Endothelial cell of umbilical vein (primary cell): ENCODE data around the gene CNNM3.

Source experiments
- POLR2AphosphoS5 ChIP-seq: IDR thresholded peaks from 2 replicates; pipeline ENCODE4 v1.6.1; 2012; ENCODE audit warnings: low read depth, mild to moderate bottlenecking, control low read depth, low read length, moderate library complexity; ENCODE audit not compliant: insufficient read depth
- TF ChIP-seq, protein P1 (sequence below), 2 donors: IDR thresholded peaks; 1 replicate in 1 of 2; 2 replicates in 1 of 2; pipeline ENCODE4 v1.5.1; 2011; ENCODE audit warnings: low read length in 2 of 2, mild to moderate bottlenecking in 2 of 2, moderate library complexity in 2 of 2, control low read depth in 1 of 2, inconsistent platforms in 1 of 2, low read depth in 1 of 2; ENCODE audit not compliant: insufficient read depth in 1 of 2; ENCODE audit errors: extremely low read depth in 1 of 2

DNA sequence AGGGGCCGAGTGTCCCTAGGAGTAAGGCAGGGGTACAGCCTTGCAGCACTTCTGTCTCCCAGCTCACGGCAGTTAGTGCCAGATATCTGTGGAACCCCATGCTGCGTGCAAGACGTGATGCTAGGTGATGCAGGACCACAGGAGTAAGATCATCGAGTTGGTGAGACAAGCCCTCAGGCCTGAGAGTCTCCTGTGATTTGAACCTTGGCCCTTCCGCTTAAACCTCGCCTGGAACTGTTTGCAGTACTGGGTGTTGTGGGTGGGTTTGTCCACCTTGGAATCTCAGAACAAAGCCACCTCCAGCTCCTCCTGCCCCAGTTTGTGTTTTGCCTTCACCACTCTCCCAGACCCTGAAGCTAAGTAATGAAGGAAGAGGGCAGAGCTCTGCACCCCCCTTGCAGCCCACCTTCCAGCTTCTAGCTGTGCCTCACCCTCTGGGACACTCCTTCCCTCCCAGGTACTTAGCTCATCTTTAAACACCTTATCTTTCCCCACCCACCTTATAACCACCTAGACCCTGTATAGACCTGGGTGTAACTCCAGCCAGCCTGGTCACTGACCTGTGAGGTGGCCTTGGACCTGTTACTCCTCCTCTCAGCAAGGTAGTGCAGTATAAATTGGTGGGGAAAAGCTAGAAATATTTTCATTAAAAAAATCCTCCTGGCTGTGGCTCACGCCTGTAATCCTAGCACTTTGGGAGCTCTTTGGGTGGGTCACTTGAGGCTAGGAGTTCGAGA is 48.8 kb upstream of the CNNM3 start:
- TF ChIP-seq, protein P1, sequence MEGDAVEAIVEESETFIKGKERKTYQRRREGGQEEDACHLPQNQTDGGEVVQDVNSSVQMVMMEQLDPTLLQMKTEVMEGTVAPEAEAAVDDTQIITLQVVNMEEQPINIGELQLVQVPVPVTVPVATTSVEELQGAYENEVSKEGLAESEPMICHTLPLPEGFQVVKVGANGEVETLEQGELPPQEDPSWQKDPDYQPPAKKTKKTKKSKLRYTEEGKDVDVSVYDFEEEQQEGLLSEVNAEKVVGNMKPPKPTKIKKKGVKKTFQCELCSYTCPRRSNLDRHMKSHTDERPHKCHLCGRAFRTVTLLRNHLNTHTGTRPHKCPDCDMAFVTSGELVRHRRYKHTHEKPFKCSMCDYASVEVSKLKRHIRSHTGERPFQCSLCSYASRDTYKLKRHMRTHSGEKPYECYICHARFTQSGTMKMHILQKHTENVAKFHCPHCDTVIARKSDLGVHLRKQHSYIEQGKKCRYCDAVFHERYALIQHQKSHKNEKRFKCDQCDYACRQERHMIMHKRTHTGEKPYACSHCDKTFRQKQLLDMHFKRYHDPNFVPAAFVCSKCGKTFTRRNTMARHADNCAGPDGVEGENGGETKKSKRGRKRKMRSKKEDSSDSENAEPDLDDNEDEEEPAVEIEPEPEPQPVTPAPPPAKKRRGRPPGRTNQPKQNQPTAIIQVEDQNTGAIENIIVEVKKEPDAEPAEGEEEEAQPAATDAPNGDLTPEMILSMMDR (IDR thresholded peaks at IDR 0.05; ENCODE audit: extremely low read depth in 1 of 2, insufficient read depth in 1 of 2, low read depth in 1 of 2, low read length in 2 of 2): no peak
- TF ChIP-seq POLR2AphosphoS5: no peak
